GM19452 (cell line): Measurements from ENCODE around the gene SLC25A24.
"Not testable (repeated sequence)": the region's sequence is repeated elsewhere in the genome, so short reads cannot be mapped to it uniquely, and the experiment has no call there.

Experiments used
- ATAC-seq: cut with Tn5 transposase; IDR thresholded peaks from one replicate; pipeline ENCODE4 v1.9.1; 2021; ENCODE audit not compliant: unreplicated experiment

The SLC25A24 gene

GRCh38 chr1:108140177-108140576 is 60.0 kb downstream of the SLC25A24 start:
- no peak for ATAC-seq

GRCh38 chr1:108139555-108139954 is 60.6 kb downstream of the SLC25A24 start:
- ATAC-seq, result not testable (repeated sequence)

GRCh38 chr1:108133148-108133547 is 67.0 kb downstream of the SLC25A24 start:
- ATAC-seq, result not testable (repeated sequence)

GRCh38 chr1:108132367-108132766 is 67.8 kb downstream of the SLC25A24 start:
- ATAC-seq, result not testable (repeated sequence)

GRCh38 chr1:108131281-108131680 is 68.9 kb downstream of the SLC25A24 start:
- ATAC-seq, result not testable (repeated sequence)

GRCh38 chr1:108130794-108131193 is 69.3 kb downstream of the SLC25A24 start:
- no peak for ATAC-seq

GRCh38 chr1:108129999-108130398 is 70.1 kb downstream of the SLC25A24 start:
- no peak for ATAC-seq

GRCh38 chr1:108125312-108126138 is 74.6 kb downstream of the SLC25A24 start:
- peak; percentile 96 for ATAC-seq

- no peak for ATAC-seq
These were observed 75.4 kb downstream of the SLC25A24 start for GRCh38 chr1:108124622-108125311.

GRCh38 chr1:108124023-108124422 is 76.1 kb downstream of the SLC25A24 start:
- no peak for ATAC-seq

- ATAC-seq, result no peak
These were observed 78.6 kb downstream of the SLC25A24 start for GRCh38 chr1:108121358-108122143.

GRCh38 chr1:108120163-108120562 is 80.0 kb downstream of the SLC25A24 start:
- ATAC-seq, result no peak

- no peak for ATAC-seq
These were observed 80.6 kb downstream of the SLC25A24 start for GRCh38 chr1:108119500-108119899.

- no peak for ATAC-seq
These were observed 81.9 kb downstream of the SLC25A24 start for GRCh38 chr1:108117945-108118902.

GRCh38 chr1:108117237-108117636 is 82.9 kb downstream of the SLC25A24 start:
- ATAC-seq, result no peak

GRCh38 chr1:108114033-108114599 is 86.0 kb downstream of the SLC25A24 start:
- ATAC-seq, result no peak

GRCh38 chr1:108113496-108113895 is 86.6 kb downstream of the SLC25A24 start:
- no peak for ATAC-seq

GRCh38 chr1:108109295-108109973 is 90.7 kb downstream of the SLC25A24 start:
- no peak for ATAC-seq

GRCh38 chr1:108108119-108108518 is 92.0 kb downstream of the SLC25A24 start:
- no peak for ATAC-seq
